Mesodermal cell (in vitro differentiated cells): ENCODE results near the gene LRRFIP1.

ENCODE experiments used
- H3K27ac ChIP-seq: 2 replicates; pipeline ENCODE4 v1.7.0; 2013; ENCODE audit warnings: mild to moderate bottlenecking, low read depth, low read length, moderate library complexity; ENCODE audit not compliant: severe bottlenecking
- H3K36me3 ChIP-seq: 2 replicates; pipeline ENCODE4 v1.7.1; 2013; ENCODE audit warnings: mild to moderate bottlenecking, low read length, moderate library complexity; ENCODE audit not compliant: control insufficient read depth, insufficient read depth
- H3K4me1 ChIP-seq: one replicate; pipeline ENCODE4 v1.7.1; 2013; ENCODE audit warnings: mild to moderate bottlenecking, low read length; ENCODE audit not compliant: insufficient read depth, control insufficient read depth, poor library complexity, severe bottlenecking
- H3K4me3 ChIP-seq: 2 replicates; pipeline ENCODE4 v1.7.0; 2013; ENCODE audit warnings: low read length, control low read depth, mild to moderate bottlenecking; ENCODE audit not compliant: insufficient read depth, poor library complexity, severe bottlenecking; ENCODE audit errors: extremely low read depth
- H3K9me3 ChIP-seq: 2 replicates; pipeline ENCODE4 v1.7.1; 2013; ENCODE audit warnings: mild to moderate bottlenecking, low read length, moderate library complexity; ENCODE audit not compliant: control insufficient read depth
- WGBS, 2 experiments: methylation state at CpG; one replicate each; pipeline ENCODE4 v1.1.5; 2013; ENCODE audit warnings: missing lambda C conversion rate in 2 of 2; ENCODE audit not compliant: insufficient coverage in 2 of 2; 5-methylcytosine and 5-hydroxymethylcytosine counted together

The LRRFIP1 gene

GRCh38 chr2:237625216-237625705 is 2.1 kb upstream of the LRRFIP1 start:
- 96 to 98% methylated on average over 7 to 10 of the region's 10 CpGs for WGBS, 2 experiments
- no peak overlapping the region for H3K4me3 ChIP-seq
- no peak overlapping the region for H3K27ac ChIP-seq
- no peaks in the 10 kb centered on the region for H3K9me3 ChIP-seq
- H3K36me3 ChIP-seq = peaks cover 10% of the 10 kb centered on the region
- H3K4me1 ChIP-seq = peaks cover 23% of the 10 kb centered on the region

GRCh38 chr2:237625777-237626176 is 1.6 kb upstream of the LRRFIP1 start:
- H3K9me3 ChIP-seq = no peaks in the 10 kb centered on the region
- H3K36me3 ChIP-seq = peaks cover 15% of the 10 kb centered on the region
- no peak overlapping the region for H3K27ac ChIP-seq
- no peak overlapping the region for H3K4me3 ChIP-seq
- 95% methylated on average over 5 to 6 of the region's 6 CpGs for WGBS, 2 experiments
- peaks cover 23% of the 10 kb centered on the region for H3K4me1 ChIP-seq

- 18 to 30% methylated on average over 35 to 39 of the region's 54 CpGs for WGBS, 2 experiments
- H3K27ac ChIP-seq = no peak overlapping the region
- H3K36me3 ChIP-seq = peaks cover 20% of the 10 kb centered on the region
- H3K9me3 ChIP-seq = no peaks in the 10 kb centered on the region
- peak overlapping the region; percentile 56 for H3K4me3 ChIP-seq
- peaks cover 32% of the 10 kb centered on the region for H3K4me1 ChIP-seq
These were observed 460 bp upstream of the LRRFIP1 start for GRCh38 chr2:237626813-237627440.

GRCh38 chr2:237628247-237629187 is 1.1 kb downstream of the LRRFIP1 start:
- H3K36me3 ChIP-seq = peaks cover 36% of the 10 kb centered on the region
- H3K4me3 ChIP-seq = peak overlapping the region; percentile 56
- H3K9me3 ChIP-seq = no peaks in the 10 kb centered on the region
- no peak overlapping the region for H3K27ac ChIP-seq
- 68 to 79% methylated on average over 9 to 13 of the region's 14 CpGs for WGBS, 2 experiments
- H3K4me1 ChIP-seq = peaks cover 32% of the 10 kb centered on the region

- Histone ChIP-seq H3K9me3 (peaks cover 3% of the 10 kb centered on the region), H3K36me3 (peaks cover 43% of the 10 kb centered on the region), H3K4me3 (no peak overlapping the region), H3K27ac (no peak overlapping the region), H3K4me1 (peaks cover 32% of the 10 kb centered on the region)
- 100% methylated on average over 1 of the region's 1 CpG; no CpG with 5 or more reads in 1 of the 2 experiments for WGBS, 2 experiments
These were observed 1.8 kb downstream of the LRRFIP1 start for GRCh38 chr2:237629188-237629534.

GRCh38 chr2:237629739-237630138 is 2.4 kb downstream of the LRRFIP1 start:
- Histone ChIP-seq H3K9me3 (peaks cover 9% of the 10 kb centered on the region), H3K4me1 (peaks cover 32% of the 10 kb centered on the region), H3K4me3 (no peak overlapping the region), H3K36me3 (peaks cover 47% of the 10 kb centered on the region), H3K27ac (no peak overlapping the region)
- 91 to 98% methylated on average over 7 of the region's 8 CpGs for WGBS, 2 experiments

GRCh38 chr2:237630216-237631000 is 3.0 kb downstream of the LRRFIP1 start:
- Histone ChIP-seq H3K27ac (no peak overlapping the region), H3K36me3 (peaks cover 49% of the 10 kb centered on the region), H3K9me3 (peaks cover 15% of the 10 kb centered on the region), H3K4me3 (no peak overlapping the region), H3K4me1 (peaks cover 28% of the 10 kb centered on the region)
- 96 to 97% methylated on average over 9 to 10 of the region's 12 CpGs for WGBS, 2 experiments

- no peak overlapping the region for H3K27ac ChIP-seq
- H3K9me3 ChIP-seq = peaks cover 15% of the 10 kb centered on the region
- 93 to 97% methylated on average over 13 to 14 of the region's 14 CpGs for WGBS, 2 experiments
- peaks cover 52% of the 10 kb centered on the region for H3K36me3 ChIP-seq
- H3K4me3 ChIP-seq = no peak overlapping the region
- peaks cover 24% of the 10 kb centered on the region for H3K4me1 ChIP-seq
These were observed 3.8 kb downstream of the LRRFIP1 start for GRCh38 chr2:237631007-237631785.

- 97 to 98% methylated on average over 16 to 19 of the region's 19 CpGs for WGBS, 2 experiments
- Histone ChIP-seq H3K4me3 (no peak overlapping the region), H3K36me3 (peaks cover 57% of the 10 kb centered on the region)
These were observed 4.6 kb downstream of the LRRFIP1 start for GRCh38 chr2:237631801-237632585.

More at GRCh38 chr2:237631801-237632585, 4.6 kb downstream of the LRRFIP1 start:
- Histone ChIP-seq H3K27ac (no peak overlapping the region), H3K9me3 (peaks cover 15% of the 10 kb centered on the region), H3K4me1 (peaks cover 24% of the 10 kb centered on the region)
